Neural cell (in vitro differentiated cells): ENCODE measurements around the gene BEND4. TPM values are rescaled to one million over a fixed set of nuclear protein-coding genes. Genes with fewer than 3 reads are reported as not detected.

Source experiments
- H2AFZ ChIP-seq: fragments of 200-600, 300-800 bp; sonication (generic), shearing (Covaris generic); 2 replicates; pipeline ENCODE4 v1.6.0; 2014; ENCODE audit warnings: low read depth, mild to moderate bottlenecking, antibody characterized with exemption, low read length, moderate library complexity
- H3F3A ChIP-seq: fragments of 200-600 bp; shearing (Covaris generic); 2 replicates; pipeline ENCODE4 v1.6.1; 2016; ENCODE audit warnings: mild to moderate bottlenecking, moderate library complexity, mixed read lengths, antibody characterized with exemption, low read length; ENCODE audit not compliant: insufficient read depth, poor library complexity, severe bottlenecking
- H3K27ac ChIP-seq: fragments of 200-600, 300-800 bp; sonication (generic), shearing (Covaris generic); 2 replicates; pipeline ENCODE4 v1.5.1; 2014; ENCODE audit warnings: mild to moderate bottlenecking, low read length, moderate library complexity
- H3K27me3 ChIP-seq: fragments of 300-800, 200-600 bp; sonication (generic), shearing (Covaris generic); 2 replicates; pipeline ENCODE4 v1.6.0; 2014; ENCODE audit warnings: mild to moderate bottlenecking, low read depth, low read length, moderate library complexity; ENCODE audit not compliant: insufficient read depth
- H3K36me3 ChIP-seq: fragments of 300-800, 200-600 bp; sonication (generic), shearing (Covaris generic); 2 replicates; pipeline ENCODE4 v1.5.1; 2014; ENCODE audit warnings: mild to moderate bottlenecking, antibody characterized with exemption, low read length, moderate library complexity; ENCODE audit not compliant: insufficient read depth
- H3K4me2 ChIP-seq: fragments of 300-800, 200-600 bp; sonication (generic), shearing (Covaris generic); 2 replicates; pipeline ENCODE4 v1.6.0; 2014; ENCODE audit warnings: mild to moderate bottlenecking, low read length
- H3K4me3 ChIP-seq: fragments of 300-800, 200-600 bp; sonication (generic), shearing (Covaris generic); 2 replicates; pipeline ENCODE4 v1.5.1; 2014; ENCODE audit warnings: mild to moderate bottlenecking, low read length, moderate library complexity
- H3K79me2 ChIP-seq: fragments of 200-600 bp; shearing (Covaris generic); replicated peaks from 2 replicates; pipeline ENCODE4 v1.6.0; 2014; ENCODE audit warnings: mild to moderate bottlenecking, low read length, moderate library complexity; ENCODE audit not compliant: insufficient read depth
- H3K9ac ChIP-seq: fragments of 300-800, 200-600 bp; sonication (generic), shearing (Covaris generic); 2 replicates; pipeline ENCODE4 v1.6.1; 2016; ENCODE audit warnings: mild to moderate bottlenecking, low read length, mixed read lengths
- H3K9me2 ChIP-seq: fragments of 200-600 bp; shearing (Covaris generic); 2 replicates; pipeline ENCODE4 v1.6.1; 2016; ENCODE audit warnings: mild to moderate bottlenecking, low read length, mixed read lengths; ENCODE audit not compliant: insufficient read depth
- H3K9me3 ChIP-seq: fragments of 200-600, 300-800 bp; sonication (generic), shearing (Covaris generic); 2 replicates; pipeline ENCODE4 v1.6.1; 2016; ENCODE audit warnings: mild to moderate bottlenecking, mixed run types, low read length, moderate library complexity, mixed read lengths
- H4K20me1 ChIP-seq: fragments of 200-600 bp; shearing (Covaris generic); 2 replicates; pipeline ENCODE4 v1.6.1; 2016; ENCODE audit warnings: mild to moderate bottlenecking, mixed run types; ENCODE audit not compliant: insufficient read depth
- EP300 ChIP-seq: fragments of 450-650 bp; conservative IDR thresholded peaks from 2 replicates; pipeline ENCODE4 v1.6.1; 2014; ENCODE audit warnings: antibody characterized with exemption, mild to moderate bottlenecking, moderate library complexity; ENCODE audit not compliant: poor library complexity, severe bottlenecking
- EZH2 ChIP-seq: fragments of 200-600, 300-800 bp; shearing (Covaris generic), sonication (generic); IDR thresholded peaks from 2 replicates; pipeline ENCODE4 v1.6.1; 2014; ENCODE audit warnings: antibody characterized with exemption, low read length, borderline replicate concordance, mild to moderate bottlenecking; ENCODE audit not compliant: insufficient read depth, poor library complexity, severe bottlenecking
- MXI1 ChIP-seq: fragments of 450-650 bp; conservative IDR thresholded peaks from 2 replicates; pipeline ENCODE4 v1.6.1; 2014; ENCODE audit warnings: antibody characterized with exemption, mild to moderate bottlenecking; ENCODE audit not compliant: poor library complexity, severe bottlenecking
- POLR2AphosphoS5 ChIP-seq: IDR thresholded peaks from 2 replicates; pipeline ENCODE4 v1.6.1; 2012
- RAD21 ChIP-seq: fragments of 450-650 bp; conservative IDR thresholded peaks from 2 replicates; pipeline ENCODE4 v1.6.1; 2014; ENCODE audit warnings: antibody characterized with exemption, mild to moderate bottlenecking, moderate library complexity
- SMC3 ChIP-seq: fragments of 450-650 bp; conservative IDR thresholded peaks from 2 replicates; pipeline ENCODE4 v1.6.1; 2014; ENCODE audit warnings: antibody characterized with exemption, mild to moderate bottlenecking, moderate library complexity; ENCODE audit not compliant: poor library complexity
- TAF1 ChIP-seq: IDR thresholded peaks from 2 replicates; pipeline ENCODE4 v1.6.1; 2012; ENCODE audit warnings: low read depth
- polyA plus RNA-seq: library from polyadenylated mRNA; depleted of rRNA; stranded (reverse); fragments of >200 nt; gene quantifications from 2 replicates; pipeline ENCODE4 v1.2.3, GENCODE V29; 2014
- TF ChIP-seq, protein P1 (sequence below): IDR thresholded peaks from 2 replicates; pipeline ENCODE4 v1.6.1; 2012; ENCODE audit warnings: borderline replicate concordance
- TF ChIP-seq, protein P2 (sequence below): fragments of 450-650 bp; IDR thresholded peaks from 2 replicates; pipeline ENCODE4 v1.5.1; 2014; ENCODE audit warnings: antibody characterized with exemption, mild to moderate bottlenecking, moderate library complexity; ENCODE audit not compliant: poor library complexity, severe bottlenecking

The BEND4 gene
- polyA plus RNA-seq, 1 donor from 2014 or later, result 1.1 TPM

DNA sequence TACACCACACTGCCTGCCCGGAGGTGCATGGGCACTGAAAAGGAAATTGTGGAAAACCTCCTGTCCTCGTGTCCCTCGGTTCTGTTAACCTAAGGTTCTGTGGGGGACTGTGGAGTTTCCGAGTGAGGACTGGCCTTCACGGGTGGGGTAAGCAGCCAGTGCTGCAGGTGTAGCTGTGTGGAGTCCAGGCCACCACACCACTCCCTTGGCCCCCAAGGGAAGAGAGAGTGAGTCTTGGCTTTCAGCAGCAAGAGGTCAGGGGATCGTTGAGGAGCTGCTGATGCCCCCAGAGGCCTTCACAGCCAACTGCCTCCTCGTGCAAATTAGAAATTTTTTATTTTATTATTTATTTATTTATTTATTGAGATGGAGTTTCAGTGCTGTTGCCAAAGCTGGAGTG lies 20.4 kb downstream of the BEND4 start:
- no peak overlapping the region for H2AFZ ChIP-seq
- no peak overlapping the region for H3K27ac ChIP-seq
- TF ChIP-seq RAD21, result no peak
- no peak for TF ChIP-seq SMC3
- TF ChIP-seq TAF1, result no peak
- no peak for TF ChIP-seq EP300
- TF ChIP-seq, protein P1, sequence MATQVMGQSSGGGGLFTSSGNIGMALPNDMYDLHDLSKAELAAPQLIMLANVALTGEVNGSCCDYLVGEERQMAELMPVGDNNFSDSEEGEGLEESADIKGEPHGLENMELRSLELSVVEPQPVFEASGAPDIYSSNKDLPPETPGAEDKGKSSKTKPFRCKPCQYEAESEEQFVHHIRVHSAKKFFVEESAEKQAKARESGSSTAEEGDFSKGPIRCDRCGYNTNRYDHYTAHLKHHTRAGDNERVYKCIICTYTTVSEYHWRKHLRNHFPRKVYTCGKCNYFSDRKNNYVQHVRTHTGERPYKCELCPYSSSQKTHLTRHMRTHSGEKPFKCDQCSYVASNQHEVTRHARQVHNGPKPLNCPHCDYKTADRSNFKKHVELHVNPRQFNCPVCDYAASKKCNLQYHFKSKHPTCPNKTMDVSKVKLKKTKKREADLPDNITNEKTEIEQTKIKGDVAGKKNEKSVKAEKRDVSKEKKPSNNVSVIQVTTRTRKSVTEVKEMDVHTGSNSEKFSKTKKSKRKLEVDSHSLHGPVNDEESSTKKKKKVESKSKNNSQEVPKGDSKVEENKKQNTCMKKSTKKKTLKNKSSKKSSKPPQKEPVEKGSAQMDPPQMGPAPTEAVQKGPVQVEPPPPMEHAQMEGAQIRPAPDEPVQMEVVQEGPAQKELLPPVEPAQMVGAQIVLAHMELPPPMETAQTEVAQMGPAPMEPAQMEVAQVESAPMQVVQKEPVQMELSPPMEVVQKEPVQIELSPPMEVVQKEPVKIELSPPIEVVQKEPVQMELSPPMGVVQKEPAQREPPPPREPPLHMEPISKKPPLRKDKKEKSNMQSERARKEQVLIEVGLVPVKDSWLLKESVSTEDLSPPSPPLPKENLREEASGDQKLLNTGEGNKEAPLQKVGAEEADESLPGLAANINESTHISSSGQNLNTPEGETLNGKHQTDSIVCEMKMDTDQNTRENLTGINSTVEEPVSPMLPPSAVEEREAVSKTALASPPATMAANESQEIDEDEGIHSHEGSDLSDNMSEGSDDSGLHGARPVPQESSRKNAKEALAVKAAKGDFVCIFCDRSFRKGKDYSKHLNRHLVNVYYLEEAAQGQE, result no peak
- H3K4me2 ChIP-seq, result no peak overlapping the region
- no peaks in the 10 kb centered on the region for H3K27me3 ChIP-seq
- H3K9me2 ChIP-seq, result no peaks in the 10 kb centered on the region
- H4K20me1 ChIP-seq, result no peaks in the 10 kb centered on the region
- H3K36me3 ChIP-seq, result no peaks in the 10 kb centered on the region
- H3F3A ChIP-seq, result no peaks in the 10 kb centered on the region
- H3K9ac ChIP-seq, result no peak overlapping the region
- no peaks in the 10 kb centered on the region for H3K9me3 ChIP-seq
- H3K4me3 ChIP-seq, result no peak overlapping the region
- no peaks in the 10 kb centered on the region for H3K79me2 ChIP-seq

DNA sequence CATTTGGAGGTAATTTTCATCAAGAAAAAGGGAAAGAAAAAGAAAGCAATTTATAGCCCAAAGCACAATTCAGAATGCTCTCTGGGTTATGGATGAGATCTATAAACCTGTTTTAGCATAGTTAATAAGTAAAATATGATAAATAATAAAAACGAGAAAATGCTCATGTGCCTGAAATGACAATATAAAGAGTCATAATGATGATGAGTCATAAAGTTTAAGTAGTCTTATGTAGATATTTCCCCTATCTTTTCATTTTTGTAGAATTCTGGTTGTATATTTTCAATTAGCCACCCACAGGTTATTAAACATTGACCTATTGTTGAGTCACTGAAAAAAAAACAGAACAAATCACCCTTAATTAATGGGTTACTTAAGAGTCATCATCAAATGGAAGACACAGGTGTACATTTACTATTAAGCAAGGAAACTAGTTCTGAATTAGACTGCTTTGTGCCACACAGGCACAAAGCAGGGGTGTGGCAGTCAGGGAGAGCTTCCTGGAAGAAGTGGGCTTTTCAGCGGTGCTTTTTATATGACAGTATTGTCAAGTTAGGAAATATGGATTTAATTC lies 29.3 kb downstream of the BEND4 start:
- TF ChIP-seq, protein P1, result no peak
- TF ChIP-seq MXI1 (no peak), RAD21 (no peak), TAF1 (no peak), POLR2AphosphoS5 (no peak), EZH2 (no peak), EP300 (no peak)
- TF ChIP-seq, protein P2, sequence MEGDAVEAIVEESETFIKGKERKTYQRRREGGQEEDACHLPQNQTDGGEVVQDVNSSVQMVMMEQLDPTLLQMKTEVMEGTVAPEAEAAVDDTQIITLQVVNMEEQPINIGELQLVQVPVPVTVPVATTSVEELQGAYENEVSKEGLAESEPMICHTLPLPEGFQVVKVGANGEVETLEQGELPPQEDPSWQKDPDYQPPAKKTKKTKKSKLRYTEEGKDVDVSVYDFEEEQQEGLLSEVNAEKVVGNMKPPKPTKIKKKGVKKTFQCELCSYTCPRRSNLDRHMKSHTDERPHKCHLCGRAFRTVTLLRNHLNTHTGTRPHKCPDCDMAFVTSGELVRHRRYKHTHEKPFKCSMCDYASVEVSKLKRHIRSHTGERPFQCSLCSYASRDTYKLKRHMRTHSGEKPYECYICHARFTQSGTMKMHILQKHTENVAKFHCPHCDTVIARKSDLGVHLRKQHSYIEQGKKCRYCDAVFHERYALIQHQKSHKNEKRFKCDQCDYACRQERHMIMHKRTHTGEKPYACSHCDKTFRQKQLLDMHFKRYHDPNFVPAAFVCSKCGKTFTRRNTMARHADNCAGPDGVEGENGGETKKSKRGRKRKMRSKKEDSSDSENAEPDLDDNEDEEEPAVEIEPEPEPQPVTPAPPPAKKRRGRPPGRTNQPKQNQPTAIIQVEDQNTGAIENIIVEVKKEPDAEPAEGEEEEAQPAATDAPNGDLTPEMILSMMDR, result no peak
- Histone ChIP-seq H3K4me2 (no peak overlapping the region), H3K9me3 (no peaks in the 10 kb centered on the region), H4K20me1 (no peaks in the 10 kb centered on the region), H3K36me3 (no peaks in the 10 kb centered on the region), H3K27ac (no peak overlapping the region), H3K4me3 (no peak overlapping the region), H2AFZ (no peak overlapping the region), H3K27me3 (no peaks in the 10 kb centered on the region), H3K9ac (no peak overlapping the region), H3K9me2 (no peaks in the 10 kb centered on the region), H3K79me2 (no peaks in the 10 kb centered on the region), H3F3A (no peaks in the 10 kb centered on the region)
